CMK (cell line): Measurements from ENCODE around the gene MYO1D.

Experiments used
- DNase-seq: peaks from one replicate; pipeline ENCODE4 v3.0.0-alpha.2; 2010; ENCODE audit warnings: low read depth

MYO1D gene

GRCh38 chr17:32625971-32626370 is 251.0 kb downstream of the MYO1D start:
- no peak for DNase-seq

GRCh38 chr17:32623196-32623595 is 253.7 kb downstream of the MYO1D start:
- DNase-seq: no peak

DNA sequence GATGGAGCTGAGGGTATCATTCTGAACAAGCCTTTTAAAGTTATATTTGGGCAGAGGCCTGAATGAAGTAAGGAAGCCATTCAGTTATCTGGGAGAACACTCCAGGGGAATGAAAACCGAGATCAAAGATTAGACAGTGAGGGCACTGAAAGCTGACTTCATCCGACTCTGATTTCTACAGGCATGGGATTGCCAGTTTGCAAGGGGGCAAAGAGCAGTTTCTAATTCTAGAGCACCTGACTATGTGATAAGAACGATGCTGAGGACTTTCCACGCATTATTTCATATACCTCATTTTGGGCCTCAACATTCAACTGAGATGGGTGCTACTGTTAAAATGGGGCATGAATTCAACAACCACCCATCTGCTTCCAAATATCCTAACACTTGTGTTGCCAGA is 254.4 kb downstream of the MYO1D start:
- DNase-seq: no peak

GRCh38 chr17:32621612-32622312 is 255.2 kb downstream of the MYO1D start:
- no peak for DNase-seq

- DNase-seq: no peak
Observed at GRCh38 chr17:32615326-32615725, 261.6 kb downstream of the MYO1D start.

GRCh38 chr17:32610943-32611342 is 266.0 kb downstream of the MYO1D start:
- DNase-seq: no peak

DNA sequence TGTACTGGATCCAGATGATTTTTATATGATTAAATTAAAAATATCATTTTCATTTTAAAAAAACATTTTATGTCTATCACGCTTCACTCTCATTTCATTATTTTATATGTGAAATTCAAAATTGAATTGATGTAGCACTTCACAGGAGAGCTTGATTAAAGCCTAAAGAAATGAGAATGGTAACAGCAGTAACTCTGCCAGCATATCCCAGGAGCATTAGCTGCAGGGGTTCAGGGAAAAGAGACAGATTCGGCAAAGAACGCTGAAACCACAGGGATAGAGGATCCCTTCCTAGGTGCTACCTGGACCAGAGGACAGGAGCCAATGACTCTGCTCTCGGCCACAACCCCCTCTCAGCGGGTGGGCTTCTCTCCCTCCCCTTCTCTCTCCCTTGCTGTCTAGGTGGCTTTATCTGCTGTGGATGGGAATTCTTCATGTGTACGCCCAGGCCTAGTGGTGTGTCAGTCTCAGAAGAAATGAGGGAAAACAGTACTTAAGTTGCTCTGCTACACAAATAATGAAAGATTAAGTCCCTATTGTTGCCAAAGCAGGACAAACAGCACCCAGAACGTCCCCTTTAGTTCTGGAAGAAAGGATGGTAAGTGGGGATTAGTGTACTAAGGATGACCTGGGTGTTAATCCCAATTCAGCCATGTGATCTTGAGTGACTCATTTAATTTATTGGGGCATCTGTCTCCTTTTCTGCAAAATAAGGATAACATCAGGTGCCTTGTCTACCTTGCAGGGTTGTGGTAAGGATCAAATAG is 266.9 kb downstream of the MYO1D start:
- no peak for DNase-seq

DNA sequence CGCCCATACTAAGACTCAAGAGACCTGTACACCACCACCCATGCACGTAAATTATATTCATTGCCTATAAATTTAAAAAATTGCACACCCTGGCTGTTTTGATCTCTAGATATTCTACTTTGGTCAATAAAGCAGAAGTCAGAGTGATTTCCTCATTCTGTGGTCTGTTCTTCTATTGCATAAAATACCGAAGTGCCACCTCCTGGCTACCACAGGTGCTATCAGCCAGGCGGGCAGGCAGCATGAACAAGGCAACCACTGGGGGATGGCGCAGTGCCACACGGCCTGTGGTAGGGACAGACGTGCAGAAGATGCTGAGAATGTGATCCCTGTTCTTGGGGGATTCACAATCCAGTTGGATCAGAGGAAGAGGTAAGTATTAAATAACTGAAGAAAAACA is 267.8 kb downstream of the MYO1D start:
- DNase-seq: no peak

GRCh38 chr17:32608267-32608666 is 268.7 kb downstream of the MYO1D start:
- no peak for DNase-seq

DNA sequence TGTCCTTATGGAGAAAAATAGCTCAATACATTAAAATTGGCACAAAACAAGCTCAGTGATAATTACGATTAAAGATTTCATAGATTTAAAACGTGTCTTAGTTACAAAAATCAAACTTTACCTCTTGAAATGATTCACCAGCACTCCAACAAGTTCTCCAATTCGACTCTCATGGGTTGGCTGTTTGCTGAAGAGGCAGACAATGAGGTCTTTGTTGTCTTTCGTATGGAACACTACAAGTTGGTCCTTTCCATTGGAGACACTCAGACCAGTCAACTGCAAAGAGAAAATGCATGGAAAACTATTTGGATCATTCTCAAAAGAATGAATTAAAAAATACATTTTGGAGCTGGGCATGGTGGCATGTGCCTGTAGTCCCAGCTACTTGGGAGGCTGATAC is 272.0 kb downstream of the MYO1D start:
- no peak for DNase-seq

DNA sequence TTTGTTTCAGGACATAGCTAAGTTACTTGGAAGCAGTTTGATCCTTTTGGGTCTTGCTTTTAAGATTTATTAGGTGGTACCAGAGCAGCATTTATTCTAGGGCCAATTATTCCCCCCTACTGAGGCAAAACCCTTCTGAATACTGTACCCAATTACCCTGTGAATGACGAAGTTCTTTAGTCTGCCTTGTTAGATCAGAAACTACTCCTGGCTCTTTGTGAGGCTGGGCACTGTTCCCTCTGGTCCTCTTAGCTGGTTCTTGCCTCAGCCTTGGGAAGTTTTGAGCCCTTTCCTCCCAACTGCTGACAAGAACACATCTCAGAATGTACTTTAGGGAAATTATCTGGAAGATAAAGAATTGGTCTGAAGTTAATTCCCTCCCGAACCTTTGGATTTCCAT is 274.5 kb downstream of the MYO1D start:
- no peak for DNase-seq

- DNase-seq: no peak
Observed at GRCh38 chr17:32601866-32602265, 275.1 kb downstream of the MYO1D start.

DNA sequence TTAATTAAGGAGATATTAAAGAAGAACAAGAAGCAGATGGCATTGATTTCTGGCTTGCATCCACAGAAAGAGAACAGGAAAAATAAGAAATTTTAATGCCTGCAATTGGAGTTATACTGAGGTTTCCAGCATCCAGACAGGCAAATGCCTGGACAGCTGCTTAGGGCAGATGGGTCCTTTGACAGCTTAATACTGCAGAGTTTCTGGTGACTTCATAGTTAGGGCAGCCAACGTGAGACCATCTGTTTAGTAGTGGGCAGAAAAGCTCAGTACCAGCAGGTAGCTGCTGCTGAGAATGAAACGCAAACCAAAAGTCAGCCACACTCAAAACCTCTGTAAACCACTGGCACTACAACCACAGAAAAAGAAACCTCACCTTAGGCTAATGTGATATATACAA is 280.3 kb downstream of the MYO1D start:
- DNase-seq: no peak

DNA sequence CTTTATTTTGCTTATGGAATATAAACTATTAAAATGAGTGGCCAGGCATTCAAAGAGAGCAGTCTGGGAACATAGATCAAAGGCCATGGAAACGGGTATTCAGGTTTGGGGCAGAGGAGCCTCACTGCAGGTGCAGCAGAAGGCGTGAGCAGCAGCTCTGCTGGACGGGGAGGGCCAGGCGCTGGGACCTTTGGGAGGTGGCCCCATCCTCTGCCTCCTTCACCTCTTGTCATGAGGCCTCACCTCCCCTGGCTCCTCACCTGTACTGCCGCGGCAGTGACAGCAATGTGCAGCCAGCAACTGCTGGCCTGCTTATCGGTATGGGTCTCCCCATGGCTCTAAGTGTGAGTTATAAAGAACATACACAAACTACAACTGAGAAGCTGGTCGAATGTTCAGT is 280.7 kb downstream of the MYO1D start:
- no peak for DNase-seq

GRCh38 chr17:32593003-32593402 is 283.9 kb downstream of the MYO1D start:
- no peak for DNase-seq

- no peak for DNase-seq
Observed at GRCh38 chr17:32591405-32591804, 285.5 kb downstream of the MYO1D start.

- DNase-seq: no peak
Observed at GRCh38 chr17:32590974-32591373, 285.9 kb downstream of the MYO1D start.

DNA sequence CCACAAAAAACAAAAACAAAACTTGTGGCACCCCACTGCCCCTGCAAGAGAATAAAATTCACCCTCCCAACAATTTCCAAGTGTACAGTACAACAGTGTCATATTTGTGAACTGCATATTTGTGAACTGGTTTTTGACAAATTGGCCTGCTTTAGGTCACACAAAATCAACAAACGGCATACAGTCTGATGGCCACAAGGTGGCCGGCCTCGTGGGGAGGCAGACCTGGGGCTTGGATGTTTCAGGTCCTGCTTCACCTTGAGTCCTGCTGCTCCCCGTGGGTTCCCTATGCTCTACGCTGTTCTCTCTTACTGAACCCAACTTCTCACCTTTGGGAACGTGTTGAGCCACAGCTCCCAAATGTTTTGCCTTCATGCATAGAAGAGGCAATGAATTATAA is 287.9 kb downstream of the MYO1D start:
- no peak for DNase-seq

- no peak for DNase-seq
Observed at GRCh38 chr17:32588135-32588534, 288.8 kb downstream of the MYO1D start.

DNA sequence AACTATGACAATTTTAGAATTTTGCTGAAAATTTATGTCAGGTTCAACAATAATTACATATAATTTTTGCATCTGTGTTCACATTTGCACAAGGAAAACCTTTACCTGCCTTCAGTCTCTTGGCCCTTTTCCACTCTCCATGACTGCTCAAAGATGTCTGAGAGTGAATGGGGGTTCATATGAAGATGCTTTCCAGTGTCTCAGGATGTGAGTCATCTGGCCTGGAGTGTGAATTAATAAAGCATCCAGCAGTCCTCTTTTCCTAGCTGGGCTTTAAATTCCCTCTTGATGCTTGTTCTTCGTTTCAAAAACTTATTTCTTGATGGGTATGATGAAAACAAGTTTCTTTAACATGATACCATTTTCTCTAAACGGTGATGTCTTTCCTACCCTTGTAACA is 290.3 kb downstream of the MYO1D start:
- no peak for DNase-seq

GRCh38 chr17:32584792-32585191 is 292.1 kb downstream of the MYO1D start:
- no peak for DNase-seq

- DNase-seq: no peak
Observed at GRCh38 chr17:32583053-32583452, 293.9 kb downstream of the MYO1D start.

DNA sequence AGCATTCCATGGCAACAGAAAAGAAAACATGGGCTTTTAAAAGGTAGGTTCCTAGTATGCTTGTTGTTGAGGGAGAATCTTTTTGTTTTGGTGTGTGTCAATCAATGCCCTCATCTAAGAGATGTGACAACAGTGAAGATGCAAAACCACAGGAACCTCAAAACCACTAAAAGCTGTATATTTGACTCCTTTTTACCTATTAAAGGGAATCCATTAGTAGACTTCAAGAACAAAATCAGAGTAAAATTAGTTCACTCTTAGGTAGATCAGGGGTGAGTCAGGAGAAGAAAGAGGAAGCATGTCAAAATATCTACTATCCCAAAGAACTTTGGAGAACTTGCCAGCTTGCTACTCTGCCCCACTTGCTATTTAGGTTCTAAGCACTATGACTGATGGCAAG is 301.1 kb downstream of the MYO1D start:
- DNase-seq: no peak

- no peak for DNase-seq
Observed at GRCh38 chr17:32570081-32570396, 306.9 kb downstream of the MYO1D start.
